B cell (primary cell): ENCODE measurements around the gene CDC42SE1. TPM values are rescaled to one million over a fixed set of nuclear protein-coding genes. Genes with fewer than 3 reads are reported as not detected.
A peak's percentile ranks its signal among the peaks of the same experiment; 100 is the strongest.

Experiments used
- ATAC-seq: fragments of 200-7000 bp; cut with Tn5 transposase; one replicate; pipeline ENCODE4 v1.10.0; 2021; ENCODE audit warnings: low read depth, mild to moderate bottlenecking, moderate number of reproducible peaks, moderate library complexity
- CTCF ChIA-PET: fragments of 350-600 bp; sonication (Branson Sonifier 250); formaldehyde crosslinking; loops from one replicate; lab custom pipeline; 2021; ENCODE audit warnings: antibody characterized with exemption, inconsistent platforms; lab: Charles Lee
- POLR2A ChIA-PET: fragments of 350-600 bp; sonication (Branson Sonifier 250); formaldehyde crosslinking; loops from one replicate; lab custom pipeline; 2021; ENCODE audit warnings: antibody characterized with exemption; lab: Charles Lee
- DNase-seq: peaks from one replicate; pipeline ENCODE4 v3.0.0; 2013
- H2AFZ ChIP-seq: 2 replicates; pipeline ENCODE4 v1.6.1; 2012; ENCODE audit warnings: mild to moderate bottlenecking, low read depth, low read length; ENCODE audit not compliant: insufficient read depth, poor library complexity, severe bottlenecking
- H3K27ac ChIP-seq, 2 donors: 1 replicate in 1 of 2; 2 replicates in 1 of 2; pipeline ENCODE4 v1.5.1; 2012 to 2013; ENCODE audit warnings: low read length in 2 of 2, mild to moderate bottlenecking in 2 of 2, moderate library complexity in 1 of 2
- H3K27me3 ChIP-seq, 4 experiments: fragments of 200-600 bp in 1 of 4; sonication (generic) in 1 of 4; replicated peaks in 1 of 4; 1 replicate in 2 of 4; 2 replicates in 2 of 4; pipeline versions ENCODE4 v1.6.1 to v1.7.0; 2013 to 2016; ENCODE audit warnings: low read length in 3 of 4, mild to moderate bottlenecking in 2 of 4, mixed read lengths in 1 of 4, moderate library complexity in 1 of 4; ENCODE audit not compliant: insufficient read depth in 4 of 4, control insufficient read depth in 3 of 4; ENCODE audit errors: control extremely low read depth in 1 of 4
- H3K36me3 ChIP-seq, 2 experiments: replicated peaks in 1 of 2; 1 replicate in 1 of 2; 2 replicates in 1 of 2; pipeline versions ENCODE4 v1.6.1 to v1.7.1; 2013; ENCODE audit warnings: low read length in 1 of 2; ENCODE audit not compliant: insufficient read depth in 2 of 2, control insufficient read depth in 1 of 2; ENCODE audit errors: control extremely low read depth in 1 of 2, extremely low read depth in 1 of 2
- H3K4me1 ChIP-seq, 2 donors: fragments of 200-600 bp in 1 of 2; sonication (generic) in 1 of 2; 1 replicate in 1 of 2; 2 replicates in 1 of 2; pipeline versions ENCODE4 v1.5.1 to v1.6.1; 2013 to 2017; ENCODE audit warnings: low read length in 2 of 2; ENCODE audit not compliant: control insufficient read depth in 2 of 2, insufficient read depth in 2 of 2
- H3K4me2 ChIP-seq: replicated peaks from 2 replicates; pipeline ENCODE3; 2012; ENCODE audit warnings: mild to moderate bottlenecking, low read depth, low read length; ENCODE audit not compliant: poor library complexity, severe bottlenecking
- H3K4me3 ChIP-seq, 5 experiments: fragments of 200-600 bp in 1 of 5; sonication (generic) in 1 of 5; 1 replicate in 3 of 5; 2 replicates in 2 of 5; pipeline versions ENCODE4 v1.5.1 to v1.7.0; 2011 to 2016; ENCODE audit warnings: low read length in 4 of 5, mild to moderate bottlenecking in 4 of 5, low read depth in 2 of 5, control low read depth in 1 of 5, moderate library complexity in 1 of 5; ENCODE audit not compliant: insufficient read depth in 1 of 5; ENCODE audit errors: control extremely low read depth in 1 of 5, extremely low read depth in 1 of 5
- H3K79me2 ChIP-seq: fragments of 200-600 bp; sonication (generic); one replicate; pipeline ENCODE4 v1.6.0; 2016; ENCODE audit warnings: low read length; ENCODE audit not compliant: control insufficient read depth, insufficient read depth
- H3K9ac ChIP-seq: fragments of 200-600 bp; sonication (generic); 2 replicates; pipeline ENCODE4 v1.6.1; 2017; ENCODE audit warnings: mild to moderate bottlenecking, low read length, moderate library complexity
- H3K9me3 ChIP-seq, 3 donors: one replicate each; pipeline versions ENCODE4 v1.6.1 to v1.7.1; 2013; ENCODE audit warnings: low read length in 2 of 3; ENCODE audit not compliant: control insufficient read depth in 2 of 3, insufficient read depth in 1 of 3; ENCODE audit errors: control extremely low read depth in 1 of 3
- H4K20me1 ChIP-seq: 2 replicates; pipeline ENCODE4 v1.6.0; 2012; ENCODE audit warnings: mild to moderate bottlenecking, low read length; ENCODE audit not compliant: insufficient read depth, control insufficient read depth, poor library complexity, severe bottlenecking
- H3K27ac Mint-ChIP-seq: one replicate; pipeline ENCODE4 v1.8.0; 2021; ENCODE audit warnings: mixed read lengths
- H3K27me3 Mint-ChIP-seq: one replicate; pipeline ENCODE4 v1.8.0; 2021; ENCODE audit warnings: mixed read lengths
- H3K4me1 Mint-ChIP-seq: one replicate; pipeline ENCODE4 v1.8.0; 2021; ENCODE audit warnings: mixed read lengths
- H3K4me3 Mint-ChIP-seq: one replicate; pipeline ENCODE4 v1.8.0; 2021; ENCODE audit warnings: mixed read lengths
- H3K9me3 Mint-ChIP-seq: one replicate; pipeline ENCODE4 v1.8.0; 2022; ENCODE audit warnings: mixed read lengths; ENCODE audit not compliant: insufficient read depth
- EZH2 ChIP-seq: IDR thresholded peaks from 2 replicates; pipeline ENCODE4 v1.6.1; 2012; ENCODE audit warnings: borderline replicate concordance, low read depth, mild to moderate bottlenecking, moderate library complexity, low read length; ENCODE audit not compliant: insufficient read depth, poor library complexity, severe bottlenecking
- WGBS: methylation state at CpG from one replicate; pipeline ENCODE4 v1.1.5; 2013; ENCODE audit warnings: missing lambda C conversion rate; ENCODE audit not compliant: insufficient coverage; 5-methylcytosine and 5-hydroxymethylcytosine counted together
- intact Hi-C: fragments of 100-400 bp; cut with micrococcal nuclease; formaldehyde crosslinking; loops from one replicate; pipeline ENCODE4 v1.10.0; 2022
- polyA minus RNA-seq: library from RNA; depleted of rRNA, polyadenylated mRNA; stranded (reverse); fragments of >200 nt; gene quantifications from 2 replicates; pipeline ENCODE4 v1.2.3, GENCODE V29; 2012
- polyA plus RNA-seq: library from polyadenylated mRNA; depleted of rRNA; stranded (reverse); fragments of >200 nt; gene quantifications from 2 replicates; pipeline ENCODE4 v1.2.3, GENCODE V29; 2012
- total RNA-seq, 2 donors: library from RNA; stranded (reverse); fragments of 120-200 nt in 1 of 2; gene quantifications; 1 replicate in 1 of 2; 2 replicates in 1 of 2; pipeline versions ENCODE4 v1.2.3 to v1.2.4, GENCODE V29; 2013 to 2022
- TF ChIP-seq, protein P1 (sequence below): fragments of 200-600 bp; IDR thresholded peaks from one replicate; pipeline ENCODE4 v1.8.0; 2022; ENCODE audit warnings: antibody characterized with exemption, mild to moderate bottlenecking

Gene CDC42SE1, protein sequence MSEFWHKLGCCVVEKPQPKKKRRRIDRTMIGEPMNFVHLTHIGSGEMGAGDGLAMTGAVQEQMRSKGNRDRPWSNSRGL
- total RNA-seq = 230 and 238 TPM in 2 replicates
- 324 TPM for total RNA-seq (2013)
- polyA plus RNA-seq = 366 and 419 TPM in 2 replicates
- 110 and 153 TPM in 2 replicates for polyA minus RNA-seq

DNA sequence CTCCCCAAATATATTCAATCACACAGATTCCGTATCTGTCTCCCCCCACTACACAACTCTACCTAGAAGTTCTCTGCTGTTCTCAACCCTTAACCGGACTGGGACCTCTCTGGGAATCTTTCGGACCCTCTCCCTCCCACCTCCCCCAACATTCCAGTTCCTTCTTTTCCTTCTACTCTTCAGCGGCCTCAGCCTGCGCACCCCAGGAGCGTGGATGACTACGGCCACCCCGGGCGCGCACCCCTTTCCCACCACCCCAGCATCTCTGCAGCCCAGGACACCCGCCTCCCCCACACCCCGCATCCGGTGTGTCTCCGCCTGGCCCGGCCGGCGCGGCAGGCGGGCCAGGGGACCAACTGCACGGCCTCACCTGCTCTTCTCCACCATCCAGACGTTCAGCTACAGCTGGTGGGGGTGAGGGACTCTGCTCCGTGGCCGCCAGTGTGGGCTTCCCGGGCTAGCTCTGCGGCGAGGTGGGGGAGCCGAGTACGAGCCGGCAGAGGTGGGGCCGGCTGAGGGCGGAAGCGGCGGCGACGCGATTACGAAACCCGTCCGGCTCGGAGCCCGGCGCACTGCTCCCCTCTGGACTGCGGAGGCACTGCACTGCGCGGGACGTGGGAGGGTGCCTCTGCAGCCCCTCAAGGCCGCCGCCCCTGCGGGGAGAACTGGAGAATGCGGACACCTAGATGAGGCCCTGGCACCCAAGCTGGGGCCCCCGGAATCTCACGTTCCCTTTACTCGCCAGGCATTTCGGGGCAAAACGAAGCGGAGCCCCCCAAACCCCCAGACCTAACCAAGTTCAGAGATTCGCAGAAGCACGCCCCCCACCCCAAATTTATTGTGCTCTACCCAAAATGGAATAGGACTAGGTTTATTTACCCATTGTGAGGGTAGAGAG, at the start of gene CDC42SE1:
Gene CDC42SE1 (minus strand): TSS at position 514 of the 898 bp plus-strand sequence. CDS start 3,892 bp downstream, outside the sequence.
- Histone ChIP-seq H3K9ac (peak within 1 kb of the TSS; percentile 91), H3K36me3 (peaks cover 0 to 24% of the 10 kb centered on the region in 2 experiments), H3K27ac (peak within 1 kb of the TSS; percentile 76 to 95), H3K79me2 (peaks cover 61% of the 10 kb centered on the region), H3K4me2 (peak within 1 kb of the TSS; percentile 97), H3K9me3 (no peaks in the 10 kb centered on the region), H2AFZ (peak within 1 kb of the TSS; percentile 90), H3K27me3 (no peaks in the 10 kb centered on the region), H3K4me1 (peaks cover 42 to 46% of the 10 kb centered on the region in 2 donors), H4K20me1 (peaks cover 13% of the 10 kb centered on the region), H3K4me3 (peak within 1 kb of the TSS; percentile 87 to 99 (median 97))
- Mint-ChIP-seq H3K27me3 (no peaks in the 10 kb centered on the region), H3K4me1 (peaks cover 51% of the 10 kb centered on the region), H3K27ac (peak within 1 kb of the TSS; percentile 94), H3K9me3 (no peaks in the 10 kb centered on the region), H3K4me3 (peak within 1 kb of the TSS; percentile 99)
- intact Hi-C loops = loop anchor here (1.0 to 5.0 kb wide), 9 partner anchors 12 to 497 kb away; partner anchors contain the start of genes ARNT, PRUNE1, TNFAIP8L2 and ZNF687
- TF ChIP-seq, protein P1, sequence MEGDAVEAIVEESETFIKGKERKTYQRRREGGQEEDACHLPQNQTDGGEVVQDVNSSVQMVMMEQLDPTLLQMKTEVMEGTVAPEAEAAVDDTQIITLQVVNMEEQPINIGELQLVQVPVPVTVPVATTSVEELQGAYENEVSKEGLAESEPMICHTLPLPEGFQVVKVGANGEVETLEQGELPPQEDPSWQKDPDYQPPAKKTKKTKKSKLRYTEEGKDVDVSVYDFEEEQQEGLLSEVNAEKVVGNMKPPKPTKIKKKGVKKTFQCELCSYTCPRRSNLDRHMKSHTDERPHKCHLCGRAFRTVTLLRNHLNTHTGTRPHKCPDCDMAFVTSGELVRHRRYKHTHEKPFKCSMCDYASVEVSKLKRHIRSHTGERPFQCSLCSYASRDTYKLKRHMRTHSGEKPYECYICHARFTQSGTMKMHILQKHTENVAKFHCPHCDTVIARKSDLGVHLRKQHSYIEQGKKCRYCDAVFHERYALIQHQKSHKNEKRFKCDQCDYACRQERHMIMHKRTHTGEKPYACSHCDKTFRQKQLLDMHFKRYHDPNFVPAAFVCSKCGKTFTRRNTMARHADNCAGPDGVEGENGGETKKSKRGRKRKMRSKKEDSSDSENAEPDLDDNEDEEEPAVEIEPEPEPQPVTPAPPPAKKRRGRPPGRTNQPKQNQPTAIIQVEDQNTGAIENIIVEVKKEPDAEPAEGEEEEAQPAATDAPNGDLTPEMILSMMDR = peak; percentile 85
- no peak for TF ChIP-seq EZH2
- under 1% methylated on average over 49 of the region's 58 CpGs for WGBS
- peak; percentile 92 for DNase-seq
- ChIA-PET CTCF (interaction anchor here (0.6 to 9.2 kb wide), 12 partner anchors 10 to 192 kb away, joined by 3 to 82 read pairs (median 6); partner anchors contain the start of genes C1orf56, GABPB2, MINDY1 and TNFAIP8L2), POLR2A (interaction anchor here (0.6 to 4.5 kb wide), 8 partner anchors 8 to 193 kb away, joined by 3 to 36 read pairs (median 4); partner anchors contain the start of genes C1orf56 and GABPB2)
- ATAC-seq = peak; percentile 85
